C4-2B (cell line): Measurements from ENCODE around the gene IFI16.

ENCODE experiments used
- CTCF ChIP-seq: fragments of 450-650 bp; conservative IDR thresholded peaks from 2 replicates; pipeline ENCODE4 v1.5.1; 2017; ENCODE audit warnings: mild to moderate bottlenecking
- ZFX ChIP-seq: fragments of 450-650 bp; IDR thresholded peaks from 2 replicates; pipeline ENCODE4 v1.6.1; 2017

GRCh38 chr1:159040206-159040605 lies 30.5 kb downstream of the IFI16 start:
- TF ChIP-seq CTCF (no peak), ZFX (no peak)
